ENCODE data around the gene IER3.

Gene IER3, protein sequence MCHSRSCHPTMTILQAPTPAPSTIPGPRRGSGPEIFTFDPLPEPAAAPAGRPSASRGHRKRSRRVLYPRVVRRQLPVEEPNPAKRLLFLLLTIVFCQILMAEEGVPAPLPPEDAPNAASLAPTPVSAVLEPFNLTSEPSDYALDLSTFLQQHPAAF

DNA sequence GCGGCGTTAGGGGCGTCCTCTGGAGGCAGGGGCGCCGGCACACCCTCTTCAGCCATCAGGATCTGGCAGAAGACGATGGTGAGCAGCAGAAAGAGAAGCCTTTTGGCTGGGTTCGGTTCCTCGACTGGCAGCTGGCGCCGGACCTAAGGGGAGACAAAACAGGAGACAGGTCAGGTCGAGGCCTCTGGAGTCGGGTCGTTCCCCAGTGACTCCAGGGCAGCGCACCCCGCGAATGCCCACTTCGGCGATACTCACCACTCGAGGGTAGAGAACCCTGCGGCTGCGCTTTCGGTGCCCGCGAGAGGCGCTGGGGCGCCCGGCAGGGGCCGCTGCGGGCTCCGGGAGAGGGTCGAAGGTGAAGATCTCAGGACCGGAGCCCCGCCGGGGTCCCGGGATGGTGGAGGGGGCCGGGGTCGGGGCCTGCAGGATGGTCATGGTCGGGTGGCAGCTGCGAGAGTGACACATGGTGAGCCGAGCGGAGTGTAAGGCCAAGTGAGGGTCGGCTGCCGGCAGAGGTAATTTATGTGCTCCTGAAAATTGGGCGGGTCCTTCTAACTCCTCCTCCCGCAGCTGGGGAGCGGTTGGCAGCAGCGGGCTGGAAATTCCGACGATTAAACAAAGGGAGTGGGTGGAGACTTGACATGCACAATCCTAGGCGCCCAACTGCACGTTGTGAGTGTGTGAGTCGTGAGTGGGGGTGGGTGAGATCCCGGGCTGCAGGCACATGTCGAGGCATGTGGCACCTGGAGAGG, at the start of gene IER3:
Gene IER3 (minus strand): TSS at position 494 of the 752 bp plus-strand sequence. CDS start 29 bp downstream, at position 465.
- TF ChIP-seq, protein P1, sequence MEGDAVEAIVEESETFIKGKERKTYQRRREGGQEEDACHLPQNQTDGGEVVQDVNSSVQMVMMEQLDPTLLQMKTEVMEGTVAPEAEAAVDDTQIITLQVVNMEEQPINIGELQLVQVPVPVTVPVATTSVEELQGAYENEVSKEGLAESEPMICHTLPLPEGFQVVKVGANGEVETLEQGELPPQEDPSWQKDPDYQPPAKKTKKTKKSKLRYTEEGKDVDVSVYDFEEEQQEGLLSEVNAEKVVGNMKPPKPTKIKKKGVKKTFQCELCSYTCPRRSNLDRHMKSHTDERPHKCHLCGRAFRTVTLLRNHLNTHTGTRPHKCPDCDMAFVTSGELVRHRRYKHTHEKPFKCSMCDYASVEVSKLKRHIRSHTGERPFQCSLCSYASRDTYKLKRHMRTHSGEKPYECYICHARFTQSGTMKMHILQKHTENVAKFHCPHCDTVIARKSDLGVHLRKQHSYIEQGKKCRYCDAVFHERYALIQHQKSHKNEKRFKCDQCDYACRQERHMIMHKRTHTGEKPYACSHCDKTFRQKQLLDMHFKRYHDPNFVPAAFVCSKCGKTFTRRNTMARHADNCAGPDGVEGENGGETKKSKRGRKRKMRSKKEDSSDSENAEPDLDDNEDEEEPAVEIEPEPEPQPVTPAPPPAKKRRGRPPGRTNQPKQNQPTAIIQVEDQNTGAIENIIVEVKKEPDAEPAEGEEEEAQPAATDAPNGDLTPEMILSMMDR (IDR thresholded peaks at IDR 0.05; ENCODE audit: control insufficient read depth, extremely low read depth, insufficient read depth), result no peak
- no peak for DNase-seq (ENCODE audit: low read depth)
- peak within 1 kb of the TSS; percentile 97 for H3K4me3 ChIP-seq (ENCODE audit: low read depth, low read length)

DNA sequence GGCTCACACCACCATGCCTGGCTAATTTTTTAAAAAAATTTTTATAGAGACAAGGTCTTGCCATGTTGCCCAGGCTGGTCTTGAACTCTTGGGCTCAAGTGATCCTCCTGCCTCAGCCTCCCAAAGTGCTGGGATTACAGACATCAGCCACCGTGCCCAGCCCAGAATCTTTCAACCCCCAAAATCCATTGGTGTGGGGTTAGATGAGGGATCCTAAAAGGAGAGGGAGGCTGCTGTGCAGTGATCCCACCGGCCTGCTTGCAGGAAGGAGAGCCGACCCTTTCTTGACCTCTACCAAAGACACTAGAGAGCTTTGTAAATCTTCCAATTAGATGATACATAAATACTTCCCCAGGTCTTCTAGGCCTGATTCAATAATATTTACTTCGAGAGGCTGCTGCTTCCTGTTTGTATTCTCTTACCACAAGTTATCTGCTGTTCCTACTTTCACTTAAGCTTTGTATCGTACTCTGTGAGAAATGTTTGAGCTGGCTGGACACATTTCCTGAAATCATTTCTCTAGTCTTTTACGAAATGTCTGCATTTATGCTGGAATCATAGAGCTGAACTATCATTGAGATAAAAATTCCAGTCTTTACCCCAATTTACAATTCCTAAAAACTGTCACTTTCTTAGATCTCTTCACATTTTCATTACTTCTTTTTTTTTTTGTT, 49.3 kb upstream of the IER3 start:
- no peak for DNase-seq (ENCODE audit: low read depth)
- TF ChIP-seq, protein P1 (IDR thresholded peaks at IDR 0.05; ENCODE audit: control insufficient read depth, extremely low read depth, insufficient read depth), result no peak
- H3K4me3 ChIP-seq (ENCODE audit: low read depth, low read length), result no peak overlapping the region

DNA sequence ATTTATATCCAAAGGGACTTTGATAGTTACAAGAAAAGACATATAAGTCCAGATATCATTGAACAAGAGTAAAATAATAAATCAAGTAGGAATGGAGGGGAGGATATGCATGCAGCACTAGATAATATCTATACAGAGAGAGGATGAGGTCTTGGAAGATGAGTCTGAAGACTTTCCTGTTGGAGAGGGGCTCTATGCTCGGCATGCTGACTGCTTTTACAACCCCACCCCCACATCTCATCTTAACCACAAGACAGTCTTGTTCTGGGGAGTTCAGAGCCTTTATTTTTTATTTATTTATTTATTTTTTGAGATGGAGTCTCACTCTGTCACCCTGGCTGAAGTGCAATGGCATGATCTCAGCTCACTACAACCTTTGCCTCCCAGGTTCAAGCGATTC, 48.4 kb upstream of the IER3 start:
- no peak overlapping the region for H3K4me3 ChIP-seq (ENCODE audit: low read depth, low read length)
- DNase-seq (ENCODE audit: low read depth), result no peak
- TF ChIP-seq, protein P1 (IDR thresholded peaks at IDR 0.05; ENCODE audit: control insufficient read depth, extremely low read depth, insufficient read depth), result no peak

DNA sequence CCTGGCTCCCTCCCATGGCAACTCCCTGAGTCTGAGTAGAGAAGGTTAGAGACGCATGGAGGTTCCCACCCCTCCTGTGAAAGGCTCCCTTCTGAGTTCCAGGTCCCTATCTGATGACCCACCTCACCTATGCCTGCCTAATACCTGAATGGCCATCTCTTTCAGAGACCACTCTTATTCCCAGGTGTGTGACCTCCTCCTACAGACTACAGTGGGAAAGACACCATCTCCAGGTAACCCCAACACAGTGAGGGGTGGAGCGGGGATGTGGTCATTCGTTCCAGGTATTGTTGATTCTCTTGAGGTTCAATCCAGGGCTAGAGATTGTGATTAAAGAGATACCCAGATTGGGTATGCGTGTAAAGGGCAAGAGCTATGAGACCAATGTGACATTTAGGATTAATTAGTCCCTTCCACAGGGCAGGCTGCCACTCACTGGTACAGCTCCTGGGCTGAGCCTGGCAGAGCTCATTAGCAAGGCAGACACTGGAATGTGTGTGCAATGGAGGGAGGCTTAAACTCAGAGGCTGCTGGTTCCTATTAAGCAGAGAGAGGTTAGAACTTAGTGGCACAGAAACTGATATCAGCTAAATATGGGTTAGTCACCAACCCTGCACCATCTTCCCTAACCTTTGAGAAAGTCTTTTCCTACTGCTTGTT, 46.5 kb upstream of the IER3 start:
- H3K4me3 ChIP-seq (ENCODE audit: low read depth, low read length), result no peak overlapping the region
- TF ChIP-seq, protein P1 (IDR thresholded peaks at IDR 0.05; ENCODE audit: control insufficient read depth, extremely low read depth, insufficient read depth), result no peak
- DNase-seq (ENCODE audit: low read depth), result no peak

DNA sequence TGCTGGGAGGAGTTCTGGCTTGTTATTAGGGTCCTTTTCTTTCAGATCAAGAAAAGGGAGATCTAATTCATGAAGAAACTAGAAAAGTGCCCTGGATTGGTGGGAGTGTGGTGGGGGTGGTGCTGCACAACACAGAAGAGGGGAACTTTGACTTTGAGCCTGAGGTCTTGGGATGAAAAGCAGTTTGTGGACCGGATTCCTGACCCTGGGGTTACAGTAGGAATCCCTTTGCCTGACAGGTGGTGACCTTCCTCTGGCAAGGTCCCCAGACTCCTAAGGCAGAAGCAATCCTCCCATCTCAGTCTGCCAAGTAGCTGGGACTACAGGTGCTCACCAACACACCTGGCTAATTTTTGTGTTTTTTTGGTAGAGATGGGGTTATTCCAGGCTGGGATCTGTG, 45.3 kb upstream of the IER3 start:
- no peak overlapping the region for H3K4me3 ChIP-seq (ENCODE audit: low read depth, low read length)
- no peak for DNase-seq (ENCODE audit: low read depth)
- TF ChIP-seq, protein P1 (IDR thresholded peaks at IDR 0.05; ENCODE audit: control insufficient read depth, extremely low read depth, insufficient read depth), result no peak

DNA sequence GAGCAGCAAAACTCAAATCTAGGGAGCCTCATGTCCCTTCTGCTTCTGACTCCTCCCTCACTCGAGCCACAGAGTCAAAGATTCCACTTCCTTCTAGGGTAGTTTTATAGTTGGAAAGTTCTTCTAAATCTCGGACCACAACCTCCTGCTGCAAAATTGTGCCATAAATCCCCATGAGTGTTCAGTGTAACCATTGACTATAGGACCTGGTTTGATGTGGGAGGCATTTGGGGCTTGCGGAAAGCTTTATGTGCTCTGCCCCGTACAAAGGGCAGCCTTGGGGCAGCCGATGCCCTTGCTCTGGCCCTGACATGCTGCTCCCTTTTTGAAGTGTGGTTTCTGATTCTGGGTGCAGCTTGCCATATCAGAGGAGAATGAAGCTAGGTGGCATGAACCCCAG, 43.6 kb upstream of the IER3 start:
- H3K4me3 ChIP-seq (ENCODE audit: low read depth, low read length), result no peak overlapping the region
- DNase-seq (ENCODE audit: low read depth), result no peak
- TF ChIP-seq, protein P1 (IDR thresholded peaks at IDR 0.05; ENCODE audit: control insufficient read depth, extremely low read depth, insufficient read depth), result no peak
